ENCODE data around the gene MOB3B.
"Not testable (repeated sequence)": the region's sequence is repeated elsewhere in the genome, so short reads cannot be mapped to it uniquely, and the experiment has no call there.

The MOB3B gene

DNA sequence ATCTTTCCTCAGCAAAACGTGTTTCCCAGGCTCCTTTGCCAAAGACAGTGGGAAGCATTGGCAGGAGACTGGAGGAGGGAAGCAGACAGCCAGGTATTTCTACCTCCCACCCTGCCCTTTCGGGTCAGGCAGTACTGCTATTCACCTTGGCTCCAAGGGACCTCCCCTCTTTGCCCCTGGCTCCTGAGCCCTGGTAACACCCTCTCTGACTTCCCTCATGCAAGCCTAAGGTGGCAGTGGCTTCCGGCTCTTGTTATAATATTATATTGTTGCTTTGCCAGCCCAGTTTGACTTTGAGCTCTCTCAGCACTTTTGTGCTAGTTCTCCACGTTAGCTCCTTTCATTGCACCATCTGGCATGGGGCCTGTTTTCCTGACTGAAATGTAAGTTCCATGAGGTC, 87.2 kb downstream of the MOB3B start:
- DNase-seq = no peak

DNA sequence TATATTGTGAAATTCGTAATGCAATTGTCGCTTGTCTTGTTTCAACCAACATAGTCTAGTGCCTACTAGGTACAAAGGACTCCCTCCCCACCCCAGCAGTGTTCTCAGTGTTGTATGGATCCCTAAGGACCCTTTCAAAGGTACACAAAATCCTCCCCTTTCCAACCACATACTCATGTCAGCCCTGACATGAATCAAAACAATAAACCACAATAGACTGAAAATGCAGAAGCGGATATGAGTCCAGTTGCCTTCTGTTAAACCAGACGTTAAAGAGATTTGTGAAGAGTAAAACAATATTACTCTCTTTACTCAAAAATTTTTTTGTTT, 87.9 kb downstream of the MOB3B start:
- no peak for DNase-seq

DNA sequence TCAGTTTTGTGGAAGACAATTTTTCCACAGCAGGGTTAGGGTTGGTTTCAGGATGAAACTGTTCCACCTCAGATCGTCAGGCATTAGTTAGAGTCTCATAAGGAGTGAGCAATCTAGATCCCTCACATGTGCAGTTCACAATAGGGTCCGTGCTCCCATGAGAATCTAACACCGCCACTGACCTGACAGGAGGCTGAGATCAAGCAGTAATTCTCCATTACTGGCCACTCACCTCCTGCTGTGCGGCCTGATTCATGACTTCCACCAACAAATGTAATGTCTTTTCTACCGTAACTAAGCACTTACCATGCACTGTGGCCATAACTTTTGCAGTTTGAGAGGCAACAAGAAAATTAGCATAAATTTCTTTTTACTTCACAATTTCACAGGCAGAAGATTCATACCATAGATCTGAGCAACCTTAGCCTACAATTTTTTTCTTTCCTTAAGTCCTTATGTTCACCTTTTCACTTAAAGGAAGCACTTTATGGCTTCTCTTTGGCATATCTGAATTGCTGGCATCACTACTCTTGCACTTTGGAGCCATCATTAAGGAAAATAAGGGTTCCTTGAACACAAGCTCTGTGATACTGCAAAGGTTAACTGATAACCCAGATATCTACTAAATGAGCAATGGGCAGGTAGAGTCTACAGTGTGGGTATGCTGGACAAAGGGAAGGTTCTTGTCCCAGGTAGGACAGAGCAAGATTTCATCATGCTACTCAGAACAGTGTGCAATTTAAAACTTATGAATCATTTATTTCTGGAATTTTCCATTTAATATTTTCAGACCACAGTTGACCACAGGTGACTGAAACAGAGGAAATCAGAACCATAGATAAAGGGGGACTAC, 88.5 kb downstream of the MOB3B start:
- no peak for DNase-seq

DNA sequence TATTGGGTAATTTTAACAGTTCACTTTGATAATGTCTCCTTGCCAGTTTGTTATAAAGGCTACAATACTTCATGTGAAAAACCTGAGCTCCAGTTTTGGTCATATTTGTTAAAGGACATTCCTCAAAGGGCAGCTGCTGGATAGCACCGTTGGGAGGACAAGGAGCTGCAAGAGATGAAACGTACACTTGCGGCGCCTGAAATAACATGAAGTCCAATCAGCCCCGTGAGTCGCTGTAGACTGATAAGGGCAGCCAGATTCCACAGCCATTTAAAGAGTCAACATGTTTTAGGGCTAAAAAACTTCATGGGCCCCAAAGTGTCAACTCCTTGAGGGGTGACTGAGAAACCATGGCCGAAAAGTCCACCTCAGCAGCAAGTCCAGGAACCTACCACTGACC, 91.1 kb downstream of the MOB3B start:
- no peak for DNase-seq

DNA sequence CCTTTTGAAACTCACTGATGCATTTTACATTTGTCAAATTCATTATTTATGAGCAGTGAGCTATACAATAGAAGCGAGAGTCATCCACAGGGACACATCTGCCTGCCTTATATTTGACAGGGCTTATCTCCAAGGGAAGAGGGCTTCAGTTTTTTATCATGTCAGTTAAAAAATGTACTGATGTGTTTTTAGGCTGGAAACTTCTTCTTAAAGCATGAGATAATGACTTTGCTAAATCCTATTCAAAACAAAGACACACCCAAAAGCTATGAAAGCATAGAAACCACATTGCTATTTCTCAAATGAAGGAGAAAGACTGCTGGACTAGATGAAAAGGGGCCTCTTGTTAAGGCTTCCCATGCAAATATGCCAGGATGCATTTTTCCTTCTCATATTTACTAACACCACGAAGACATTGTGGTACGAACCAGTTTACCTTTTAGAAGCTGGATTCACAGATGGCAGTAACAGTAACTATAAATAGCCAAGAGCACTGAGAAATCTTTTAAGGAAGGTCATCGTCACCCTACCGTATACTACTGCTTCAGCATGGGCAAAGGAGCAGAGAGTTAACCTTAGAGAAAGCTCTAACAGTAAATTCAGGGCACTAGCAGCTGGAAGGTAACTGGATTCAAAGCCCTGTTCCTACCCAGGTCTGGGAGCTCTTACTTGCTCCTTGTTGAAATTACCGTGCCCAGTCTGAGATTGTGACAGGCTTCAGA, 91.8 kb downstream of the MOB3B start:
- DNase-seq = peak; percentile 59

DNA sequence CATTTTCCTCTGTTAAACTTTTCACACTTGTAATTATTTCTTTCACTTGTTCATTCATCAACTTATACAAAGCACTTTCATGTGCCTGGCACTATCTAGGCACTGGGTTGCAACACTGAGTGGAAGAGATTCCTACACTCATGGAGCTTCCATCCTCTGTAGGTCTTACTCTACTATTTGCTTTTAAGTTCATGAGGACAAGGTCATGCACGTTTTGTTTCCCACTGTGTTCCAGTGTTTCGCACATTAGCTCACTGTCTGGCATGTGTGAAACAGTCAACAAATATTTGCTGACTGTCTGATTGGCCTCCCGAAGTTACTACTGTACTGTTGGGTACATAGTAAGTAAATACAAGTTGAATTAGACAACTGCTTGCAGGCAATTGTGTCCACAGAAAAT, 93.4 kb downstream of the MOB3B start:
- no peak for DNase-seq

DNA sequence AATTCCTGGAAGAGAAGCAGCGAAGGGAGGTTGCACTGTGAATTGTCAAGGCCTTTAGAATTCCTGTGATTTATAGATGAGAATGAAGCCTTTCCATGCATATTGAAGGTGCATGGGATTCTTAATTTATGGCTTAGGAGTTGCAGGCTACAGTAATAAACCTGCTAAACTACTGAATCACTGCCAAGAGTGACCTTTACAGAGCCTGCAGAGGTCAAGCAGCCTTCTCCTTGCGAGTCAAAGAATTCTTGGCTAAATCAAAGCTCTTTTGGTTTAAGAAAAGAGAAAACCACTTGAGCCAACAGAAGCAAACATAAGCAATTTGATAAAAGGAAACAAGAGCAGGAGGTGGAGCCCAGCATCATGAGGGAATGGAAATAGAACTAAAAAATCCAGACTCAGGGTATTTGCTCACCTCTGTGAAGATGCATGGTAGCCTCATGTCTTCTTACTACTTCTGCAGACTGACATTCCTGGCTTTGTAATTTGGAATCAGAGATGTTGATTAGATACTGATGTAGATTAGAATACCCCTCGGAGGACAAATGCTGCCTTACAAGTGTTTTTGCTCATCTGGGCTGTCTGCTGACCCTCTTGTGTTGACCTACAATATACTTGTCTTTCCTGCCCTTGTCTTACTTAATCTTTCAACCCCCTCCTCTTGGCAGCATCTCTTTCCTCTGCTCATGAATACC, 95.8 kb downstream of the MOB3B start:
- DNase-seq = no peak

DNA sequence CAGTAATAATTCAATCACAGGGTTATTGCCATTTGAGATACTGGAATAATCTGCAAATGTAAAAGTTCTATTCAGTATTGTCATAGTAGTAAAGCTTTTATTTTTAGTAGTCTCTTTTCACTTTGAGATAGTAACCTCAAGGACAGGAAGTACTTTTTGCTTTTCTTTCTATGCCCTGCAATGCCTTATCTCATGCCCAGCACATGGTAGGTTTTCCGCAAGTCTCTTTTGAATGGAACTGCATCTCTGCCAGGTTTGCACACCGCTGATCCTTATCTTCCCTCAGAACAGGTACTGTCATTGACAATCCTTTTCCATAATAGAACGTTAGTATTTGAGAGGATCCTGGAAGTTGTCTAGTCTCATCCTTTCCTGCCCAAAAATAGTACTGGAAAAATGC, 97.3 kb downstream of the MOB3B start:
- DNase-seq = no peak

DNA sequence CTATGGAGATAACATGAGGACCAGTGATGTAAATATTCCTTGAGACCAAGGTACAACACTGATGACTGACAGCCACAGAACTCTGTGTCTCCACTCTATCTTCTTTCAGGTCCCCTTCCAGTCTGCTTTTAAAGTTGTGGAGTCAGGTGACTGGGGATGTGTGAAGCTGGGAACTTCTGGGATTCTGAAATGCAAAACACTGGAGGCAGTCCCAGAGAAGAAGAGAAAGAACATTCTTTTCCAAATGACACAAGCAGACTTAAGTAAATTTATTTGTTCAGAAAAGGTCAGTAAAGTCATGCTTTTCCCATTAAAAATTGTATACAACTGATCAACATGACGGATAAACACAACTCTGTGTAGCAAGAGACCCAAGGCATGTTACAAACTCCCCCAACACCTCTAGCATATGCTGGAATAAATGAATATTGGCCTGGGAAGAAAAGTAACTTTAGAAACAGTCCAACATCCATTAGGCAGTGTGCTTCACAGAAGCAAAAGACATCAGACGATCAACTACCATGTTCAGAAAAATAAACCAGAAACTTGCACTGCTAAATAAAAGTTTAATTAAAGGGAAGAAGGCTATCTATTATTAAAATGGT, 98.0 kb downstream of the MOB3B start:
- no peak for DNase-seq

DNA sequence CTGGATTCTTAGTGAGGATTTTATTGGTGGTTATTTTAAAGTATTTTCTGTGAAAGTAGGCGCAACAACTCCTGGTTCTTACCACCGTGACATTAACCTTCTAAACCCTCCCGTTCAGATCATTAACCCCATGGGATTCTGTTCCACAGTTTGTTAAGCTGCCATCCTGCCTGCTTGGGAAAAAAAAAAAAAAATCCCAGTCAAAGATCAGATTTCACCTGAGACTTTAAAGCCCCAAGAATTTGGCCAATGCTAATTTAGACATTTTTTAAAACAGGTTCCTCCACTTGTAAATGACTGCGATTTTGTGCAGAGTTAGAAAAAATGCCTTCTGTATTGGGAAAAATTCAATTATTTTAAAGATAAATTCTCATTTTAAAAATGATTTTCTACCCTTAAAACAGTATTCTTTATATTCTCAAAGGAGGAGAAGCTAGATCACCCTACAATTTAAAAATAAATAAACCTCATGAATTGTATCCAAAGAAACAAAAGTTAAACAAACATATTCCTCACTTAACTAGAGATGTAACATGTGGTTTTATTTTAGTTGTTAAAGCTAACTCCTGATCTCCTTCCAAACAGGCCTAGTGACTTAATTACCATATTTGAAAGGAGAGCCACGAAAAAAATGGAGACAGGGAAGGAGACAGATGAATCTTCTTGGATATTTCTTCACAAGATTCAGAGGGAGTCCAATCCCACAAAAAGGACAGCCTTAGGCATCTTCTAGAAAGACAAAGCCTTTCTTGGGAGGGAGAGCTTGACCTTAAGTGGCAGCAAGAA, 98.7 kb downstream of the MOB3B start:
- DNase-seq = no peak

DNA sequence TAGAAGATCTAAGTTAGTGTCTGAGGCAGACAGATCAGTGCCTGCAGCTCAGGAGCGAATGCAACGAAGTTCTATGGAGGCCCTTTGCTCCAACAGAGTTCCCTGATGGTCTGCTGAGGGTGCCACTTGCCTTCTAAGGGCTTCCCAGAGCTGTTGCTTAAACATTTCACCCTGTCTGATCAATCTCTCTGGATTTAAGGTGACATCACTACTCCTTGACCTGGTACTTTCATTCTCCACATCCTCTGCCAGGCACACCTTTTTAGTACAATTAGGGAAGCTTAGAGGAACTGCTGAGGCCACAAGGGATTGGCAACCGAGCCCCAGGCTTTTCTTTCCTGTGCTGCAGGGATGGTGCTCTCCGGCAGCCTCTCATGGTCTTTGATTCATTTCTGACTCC, 99.7 kb downstream of the MOB3B start:
- DNase-seq = no peak

DNA sequence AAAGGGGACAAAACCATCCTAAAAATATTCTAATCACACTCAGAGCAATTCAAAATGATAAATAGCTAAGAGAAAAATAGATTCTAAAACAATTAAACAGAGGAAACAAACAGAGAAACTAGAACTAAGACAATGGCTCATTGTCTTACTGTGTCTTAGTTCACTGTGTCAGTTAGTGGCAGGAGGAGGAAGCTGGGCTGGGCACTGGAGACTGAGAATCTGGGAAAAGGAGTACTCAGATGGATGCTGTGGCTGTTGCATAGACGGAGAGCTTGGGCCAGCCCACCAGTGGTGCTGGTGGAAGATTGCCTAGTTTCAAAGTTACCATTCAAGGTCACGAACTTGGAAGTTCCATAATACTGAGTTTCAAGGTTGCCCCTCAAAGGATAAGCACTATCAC, 100.2 kb downstream of the MOB3B start:
- DNase-seq = no peak

DNA sequence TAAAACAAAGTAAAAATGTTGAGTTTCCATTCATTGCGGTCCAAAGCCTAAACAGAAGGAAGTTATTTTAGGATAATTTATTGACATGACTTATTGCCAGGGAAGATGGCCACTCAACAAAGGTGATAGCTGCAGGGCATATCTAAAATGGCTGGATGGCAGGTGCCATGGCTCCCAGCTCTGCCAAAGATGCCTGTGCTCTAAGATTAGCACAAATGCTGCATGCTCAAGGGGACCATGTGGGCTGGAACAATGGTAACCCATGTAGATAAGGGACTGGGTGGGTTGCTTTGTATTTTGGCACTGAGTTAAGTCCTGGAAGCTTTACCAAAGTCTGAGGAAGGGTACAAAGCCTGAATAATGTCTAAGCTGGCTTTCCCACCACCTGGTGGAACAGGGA, 101.1 kb downstream of the MOB3B start:
- DNase-seq = no peak

DNA sequence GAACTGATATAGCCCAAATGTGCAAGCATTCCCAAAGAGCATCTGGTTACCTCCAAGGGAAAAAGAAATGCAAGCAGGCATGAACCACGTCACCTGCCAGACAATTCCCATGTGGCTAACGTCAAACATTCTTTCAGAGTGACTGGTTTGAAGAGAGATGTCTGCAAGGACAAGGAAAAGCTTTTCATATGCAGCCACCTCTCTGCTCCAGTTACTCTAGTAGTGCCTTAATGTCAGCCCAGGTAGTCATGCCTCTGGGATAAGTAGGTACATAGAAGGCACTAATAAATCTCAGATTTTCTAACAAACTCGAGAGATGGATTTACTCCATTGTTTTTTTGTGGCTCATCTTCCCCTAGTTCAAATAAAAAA, 102.4 kb downstream of the MOB3B start:
- peak; percentile 93 for DNase-seq

DNA sequence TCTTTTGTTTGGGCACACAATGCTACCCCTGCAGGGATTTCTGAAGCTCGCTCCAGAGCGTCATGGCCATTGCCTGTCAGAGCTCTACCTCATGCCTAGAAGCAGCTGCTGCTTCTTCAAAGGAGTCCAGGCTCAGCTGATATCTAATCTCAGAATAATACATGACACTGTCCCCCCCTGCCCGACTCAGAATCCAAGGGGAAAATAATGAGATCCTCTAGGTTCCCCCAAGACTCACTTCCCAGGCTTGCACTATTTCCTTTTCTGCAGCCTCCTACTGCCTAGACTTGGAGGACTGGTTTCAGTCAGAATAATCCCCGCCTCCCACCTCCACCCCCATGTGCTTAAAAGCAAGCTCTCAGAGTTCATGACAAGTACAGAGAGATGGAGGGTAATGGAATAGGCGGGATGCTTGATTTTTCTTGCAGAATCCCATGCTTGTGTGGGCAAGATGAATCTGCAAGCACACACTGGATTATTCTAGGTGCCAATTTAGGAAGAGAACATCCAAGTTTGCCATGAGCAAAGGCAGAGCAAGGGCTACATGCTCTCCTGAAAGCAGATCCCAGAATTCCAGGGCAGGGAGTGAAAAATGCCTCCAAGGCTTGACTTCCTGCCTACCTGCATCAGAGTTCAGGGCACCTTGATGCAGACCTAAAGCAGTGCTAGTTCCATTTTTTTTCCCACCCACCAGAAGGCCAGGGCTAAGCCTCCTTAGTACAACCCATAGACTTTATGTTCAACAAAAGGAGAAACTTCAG, 102.9 kb downstream of the MOB3B start:
- DNase-seq = no peak

DNA sequence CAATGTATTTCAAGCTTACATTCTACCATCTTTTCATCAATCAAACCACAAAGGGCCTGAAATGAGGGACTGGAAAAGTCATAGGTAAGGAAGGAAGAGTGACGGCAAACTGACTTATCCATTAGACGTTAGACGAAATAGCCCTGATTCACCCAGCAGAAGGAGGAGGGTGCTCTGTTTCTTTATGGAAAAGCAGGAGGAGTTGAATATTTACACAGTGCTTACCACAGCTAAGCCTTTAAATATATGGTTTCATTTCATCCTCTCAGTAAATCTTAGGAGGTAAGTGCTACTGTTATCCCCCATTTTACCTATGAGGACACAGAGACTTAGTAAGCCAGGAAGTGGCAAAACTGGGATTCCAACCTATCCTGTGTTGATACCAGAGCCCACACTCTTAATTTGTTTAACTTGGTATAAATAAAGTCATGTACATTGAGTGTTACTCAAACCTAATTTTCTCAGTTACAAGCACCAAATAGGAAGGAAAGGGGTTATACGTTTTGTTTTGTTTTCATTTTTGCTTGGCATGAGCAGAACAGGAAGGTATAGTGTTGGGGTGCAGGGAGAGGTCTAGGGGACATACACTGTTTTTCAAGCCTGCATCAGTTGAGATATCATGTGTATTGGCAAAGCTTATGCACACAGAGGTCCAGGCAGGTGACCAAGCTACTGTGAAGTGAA, 103.6 kb downstream of the MOB3B start:
- DNase-seq = no peak

DNA sequence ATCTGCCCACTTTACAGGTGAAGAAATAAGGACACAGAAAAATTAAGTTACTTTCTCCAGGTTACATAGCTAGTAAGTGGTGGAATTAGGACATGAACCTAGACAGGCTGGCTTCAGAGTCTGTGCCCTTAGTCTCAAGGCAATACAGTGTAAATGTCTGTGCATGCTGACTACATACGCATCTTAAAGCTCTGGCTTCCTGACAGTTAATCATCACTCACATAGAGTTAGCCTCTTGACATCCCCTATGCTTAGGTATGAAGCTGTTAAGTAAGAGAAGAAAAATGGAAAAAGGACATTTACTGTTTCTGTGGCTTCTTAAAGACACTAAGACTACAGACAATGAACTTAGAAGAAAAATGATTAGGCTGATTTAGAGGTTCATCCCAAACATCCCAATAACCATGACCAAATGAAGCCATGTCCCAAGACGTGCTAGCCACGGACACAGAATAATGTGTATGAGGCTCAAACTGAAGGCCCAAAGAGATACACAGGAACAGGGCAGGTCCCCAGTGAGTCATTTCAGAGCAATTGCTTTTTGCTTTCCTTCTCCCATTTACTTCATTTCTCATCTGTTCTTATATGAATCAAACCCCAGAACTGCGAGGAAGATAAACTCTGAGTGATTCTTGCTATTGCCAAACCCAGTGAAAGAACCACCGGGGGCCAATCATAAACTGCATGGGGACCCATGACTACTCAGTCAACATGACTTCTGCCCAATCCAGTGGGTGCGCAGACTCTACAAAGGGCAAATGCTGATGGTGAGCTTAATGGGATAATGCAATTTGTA, 105.5 kb downstream of the MOB3B start:
- DNase-seq = no peak

DNA sequence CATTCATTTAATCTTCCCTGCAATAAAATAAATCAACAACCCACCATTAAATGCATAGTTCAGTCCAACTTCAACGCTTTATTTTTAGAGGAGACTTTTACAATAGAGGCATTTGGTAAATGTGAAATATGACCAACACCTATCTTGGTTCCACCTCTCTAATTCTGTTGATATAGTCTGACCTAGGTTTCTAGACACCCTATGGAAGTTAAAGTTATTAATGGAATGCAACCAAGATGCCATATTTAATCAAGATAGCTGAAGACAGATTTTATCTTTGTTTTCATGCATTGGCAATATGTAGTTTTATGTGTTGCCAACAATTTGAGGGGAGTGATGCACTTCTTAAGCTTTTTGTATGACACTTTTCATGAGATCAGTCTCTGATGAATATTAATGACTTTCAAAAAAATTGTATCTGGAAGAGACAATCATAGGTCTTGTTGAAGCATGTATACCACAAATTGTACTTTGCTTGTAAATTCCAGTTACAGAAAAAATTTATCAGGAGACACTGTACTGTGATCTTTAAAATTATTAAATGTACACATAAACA, 107.3 kb downstream of the MOB3B start:
- no peak for DNase-seq

DNA sequence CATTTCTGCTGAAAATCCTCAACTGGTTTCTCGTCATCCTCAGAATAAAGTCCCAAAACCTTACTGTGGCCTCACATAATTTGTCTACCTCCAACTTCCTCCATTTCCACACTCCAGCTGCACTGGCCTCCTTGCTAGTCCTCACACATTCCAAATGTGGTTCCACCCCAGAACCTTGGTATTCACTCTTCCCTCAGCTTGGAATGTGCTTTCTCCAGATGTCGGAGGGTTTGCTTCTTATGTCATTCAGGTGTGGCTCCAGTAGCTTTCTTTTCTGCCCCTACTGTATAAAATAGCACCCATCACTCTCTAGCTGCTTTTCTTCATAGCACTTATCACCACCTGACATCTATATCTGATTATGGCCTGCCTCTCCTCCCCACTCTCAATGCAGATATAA, 108.0 kb downstream of the MOB3B start:
- DNase-seq = no peak

DNA sequence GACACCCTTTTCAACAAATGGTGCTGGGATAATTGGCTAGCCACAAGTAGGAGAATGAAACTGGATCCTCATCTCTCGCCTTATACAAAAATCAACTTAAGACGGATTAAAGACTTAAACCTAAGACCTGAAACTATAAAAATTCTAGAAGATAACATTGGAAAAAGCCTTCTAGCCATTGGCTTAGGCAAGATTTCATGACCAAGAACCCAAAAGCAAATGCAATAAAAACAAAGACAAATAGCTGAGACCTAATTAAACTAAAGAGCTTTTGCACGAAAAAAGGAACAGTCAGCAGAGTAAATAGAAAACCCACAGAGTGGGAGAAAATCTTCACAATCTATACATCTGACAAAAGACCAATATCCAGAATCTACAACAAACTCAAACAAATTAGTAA, 110.1 kb downstream of the MOB3B start:
- not testable (repeated sequence) for DNase-seq

All from NCI-H187 treated with DMSO at 0.1 percent for 48 hours (cell line).